ENCODE results near the gene NYAP1. TPM values are rescaled to one million over a fixed set of nuclear protein-coding genes. Genes with fewer than 3 reads are reported as not detected.
"Not testable (repeated sequence)": the region's sequence is repeated elsewhere in the genome, so short reads cannot be mapped to it uniquely, and the experiment has no call there.

Gene NYAP1
- total and polyA plus RNA-seq, 2 donors, result 0.24 to 0.66 TPM

- 96% methylated on average over 7 of the region's 7 CpGs for WGBS
- not testable (repeated sequence) for H3K27me3 ChIP-seq (ENCODE audit: control insufficient read depth in 2 of 2, insufficient read depth in 1 of 2, low read length in 1 of 2); H3K27ac ChIP-seq (ENCODE audit: low read depth in 1 of 2, low read length in 1 of 2); H3K9me3 ChIP-seq (ENCODE audit: control insufficient read depth in 2 of 2, insufficient read depth in 1 of 2, low read length in 1 of 2); H3K4me3 ChIP-seq (ENCODE audit: low read length in 2 of 2); H3K36me3 ChIP-seq (ENCODE audit: control insufficient read depth in 2 of 2, insufficient read depth in 2 of 2, low read length in 1 of 2); DNase-seq (ENCODE audit: low read depth in 6 of 9, low spot score in 9 of 9)
- H3K4me1 ChIP-seq (ENCODE audit: control insufficient read depth in 2 of 2, insufficient read depth in 2 of 2, low read length in 2 of 2), result peaks cover 12 to 34% of the 10 kb centered on the region in 2 donors
These were observed 57.6 kb downstream of the NYAP1 start for GRCh38 chr7:100541309-100541708.

DNA sequence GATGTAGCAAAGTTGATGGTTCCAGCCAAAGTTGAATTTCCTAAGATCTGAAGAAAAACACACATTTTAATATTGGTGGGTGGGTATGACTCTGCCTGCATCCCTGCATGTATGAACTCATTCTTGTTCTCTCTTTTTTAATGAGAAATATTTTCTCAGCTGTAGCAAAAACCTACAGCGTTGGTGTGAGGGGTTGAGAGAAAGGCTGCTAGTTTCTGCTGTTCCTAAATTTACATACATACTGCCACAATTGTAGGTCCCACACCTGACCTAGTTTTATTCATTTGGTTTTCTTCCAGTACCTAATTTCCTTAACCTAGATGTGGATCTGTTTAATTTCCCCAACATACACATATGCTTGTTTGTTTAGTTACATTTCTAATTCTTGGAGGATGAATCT is 59.9 kb downstream of the NYAP1 start:
- no peak overlapping the region for H3K4me3 ChIP-seq (ENCODE audit: low read length in 2 of 2)
- WGBS, result 95% methylated on average over 1 of the region's 1 CpG
- DNase-seq (ENCODE audit: low read depth in 6 of 9, low spot score in 9 of 9), result no peak
- H3K9me3 ChIP-seq (ENCODE audit: control insufficient read depth in 2 of 2, insufficient read depth in 1 of 2, low read length in 1 of 2), result no peaks in the 10 kb centered on the region
- H3K27me3 ChIP-seq (ENCODE audit: control insufficient read depth in 2 of 2, insufficient read depth in 1 of 2, low read length in 1 of 2), result peaks cover 0 to 4% of the 10 kb centered on the region in 2 donors
- H3K4me1 ChIP-seq (ENCODE audit: control insufficient read depth in 2 of 2, insufficient read depth in 2 of 2, low read length in 2 of 2), result peaks cover 8 to 50% of the 10 kb centered on the region in 2 donors
- no peak overlapping the region for H3K27ac ChIP-seq (ENCODE audit: low read depth in 1 of 2, low read length in 1 of 2)
- no peaks in the 10 kb centered on the region for H3K36me3 ChIP-seq (ENCODE audit: control insufficient read depth in 2 of 2, insufficient read depth in 2 of 2, low read length in 1 of 2)

DNA sequence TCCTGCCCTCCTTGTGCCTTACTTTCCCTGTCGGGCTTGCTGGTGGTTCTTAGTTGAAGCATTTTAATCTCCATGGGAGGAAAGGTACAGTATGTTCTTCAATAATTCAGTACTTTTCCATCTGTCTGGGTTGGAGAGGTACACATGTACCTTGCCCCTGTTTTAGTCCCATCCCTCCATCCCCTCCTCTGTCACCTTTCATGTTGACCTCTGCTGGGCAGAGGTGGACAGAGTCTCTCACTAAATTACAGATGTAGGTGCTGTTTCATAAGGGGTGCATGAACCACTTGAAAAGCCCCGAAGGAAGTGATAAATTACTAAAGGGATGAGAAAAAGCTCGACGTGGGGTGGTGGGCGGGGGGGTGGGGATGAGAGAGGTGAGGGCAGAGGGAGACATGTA is 60.7 kb downstream of the NYAP1 start:
- peaks cover 0 to 4% of the 10 kb centered on the region in 2 donors for H3K27me3 ChIP-seq (ENCODE audit: control insufficient read depth in 2 of 2, insufficient read depth in 1 of 2, low read length in 1 of 2)
- peak overlapping the region in 1 of 2 donors; percentile 60 for H3K27ac ChIP-seq (ENCODE audit: low read depth in 1 of 2, low read length in 1 of 2)
- WGBS, result 69% methylated on average over 5 of the region's 5 CpGs
- no peak overlapping the region for H3K4me3 ChIP-seq (ENCODE audit: low read length in 2 of 2)
- peaks cover 8 to 48% of the 10 kb centered on the region in 2 donors for H3K4me1 ChIP-seq (ENCODE audit: control insufficient read depth in 2 of 2, insufficient read depth in 2 of 2, low read length in 2 of 2)
- peaks cover 3 to 5% of the 10 kb centered on the region in 2 donors for H3K36me3 ChIP-seq (ENCODE audit: control insufficient read depth in 2 of 2, insufficient read depth in 2 of 2, low read length in 1 of 2)
- no peaks in the 10 kb centered on the region for H3K9me3 ChIP-seq (ENCODE audit: control insufficient read depth in 2 of 2, insufficient read depth in 1 of 2, low read length in 1 of 2)
- DNase-seq (ENCODE audit: low read depth in 6 of 9, low spot score in 9 of 9), result no peak

Other genes with a start within 250 kb of the NYAP1 start
- gene SPDYE3, start 176.2 kb upstream of the NYAP1 start, total RNA-seq, result not detected
- gene SPDYE3, start 176.2 kb upstream of the NYAP1 start, polyA plus RNA-seq, result 0.27 TPM
- 19.5 TPM for gene PILRB, start 125.8 kb upstream of the NYAP1 start, total RNA-seq
- gene PILRB, start 125.8 kb upstream of the NYAP1 start, polyA plus RNA-seq, result 128 TPM
- 4.6 TPM for gene PILRA, start 110.4 kb upstream of the NYAP1 start, total RNA-seq
- 12.2 TPM for gene PILRA, start 110.4 kb upstream of the NYAP1 start, polyA plus RNA-seq
- gene ZCWPW1, start 55.2 kb upstream of the NYAP1 start, total RNA-seq, result 4.8 TPM
- 33.9 TPM for gene ZCWPW1, start 55.2 kb upstream of the NYAP1 start, polyA plus RNA-seq
- 32.0 TPM for gene MEPCE, start 54.1 kb upstream of the NYAP1 start, total RNA-seq
- gene MEPCE, start 54.1 kb upstream of the NYAP1 start, polyA plus RNA-seq, result 37.4 TPM
- 91.1 TPM for gene PPP1R35, start 47.4 kb upstream of the NYAP1 start, total RNA-seq
- gene PPP1R35, start 47.4 kb upstream of the NYAP1 start, polyA plus RNA-seq, result 107 TPM
- gene SPACDR, start 19.7 kb upstream of the NYAP1 start, total RNA-seq, result 0.76 TPM
- 2.4 TPM for gene SPACDR, start 19.7 kb upstream of the NYAP1 start, polyA plus RNA-seq
- 37.4 TPM for gene TSC22D4, start 4.7 kb upstream of the NYAP1 start, total RNA-seq
- gene TSC22D4, start 4.7 kb upstream of the NYAP1 start, polyA plus RNA-seq, result 67.7 TPM
- gene AGFG2, start 55.3 kb downstream of the NYAP1 start, total RNA-seq, result 7.4 TPM
- 15.4 TPM for gene AGFG2, start 55.3 kb downstream of the NYAP1 start, polyA plus RNA-seq
- gene SAP25, start 90.0 kb downstream of the NYAP1 start, total RNA-seq, result 7.7 TPM
- 183 TPM for gene SAP25, start 90.0 kb downstream of the NYAP1 start, polyA plus RNA-seq
- 44.0 TPM for gene LRCH4, start 102.2 kb downstream of the NYAP1 start, total RNA-seq
- gene LRCH4, start 102.2 kb downstream of the NYAP1 start, polyA plus RNA-seq, result 423 TPM
- 0.19 TPM for gene FBXO24, start 102.4 kb downstream of the NYAP1 start, total RNA-seq
- gene FBXO24, start 102.4 kb downstream of the NYAP1 start, polyA plus RNA-seq, result 1.3 TPM
- gene PCOLCE, start 118.4 kb downstream of the NYAP1 start, total RNA-seq, result 8.2 TPM
- gene PCOLCE, start 118.4 kb downstream of the NYAP1 start, polyA plus RNA-seq, result 25.3 TPM
- 4.7 TPM for gene MOSPD3, start 128.6 kb downstream of the NYAP1 start, total RNA-seq
- 21.6 TPM for gene MOSPD3, start 128.6 kb downstream of the NYAP1 start, polyA plus RNA-seq
- gene TFR2, start 157.6 kb downstream of the NYAP1 start, total RNA-seq, result 0.80 TPM
- 1.0 TPM for gene TFR2, start 157.6 kb downstream of the NYAP1 start, polyA plus RNA-seq
- gene ACTL6B, start 172.5 kb downstream of the NYAP1 start, total RNA-seq, result 0.05 TPM
- 0.18 TPM for gene ACTL6B, start 172.5 kb downstream of the NYAP1 start, polyA plus RNA-seq
- 45.8 TPM for gene GNB2, start 189.8 kb downstream of the NYAP1 start, total RNA-seq
- gene GNB2, start 189.8 kb downstream of the NYAP1 start, polyA plus RNA-seq, result 130 TPM
- 13.8 TPM for gene GIGYF1, start 210.3 kb downstream of the NYAP1 start, total RNA-seq
- 60.1 TPM for gene GIGYF1, start 210.3 kb downstream of the NYAP1 start, polyA plus RNA-seq
- gene POP7, start 222.2 kb downstream of the NYAP1 start, total RNA-seq, result 35.4 TPM
- 31.2 TPM for gene POP7, start 222.2 kb downstream of the NYAP1 start, polyA plus RNA-seq
- gene EPO, start 236.5 kb downstream of the NYAP1 start, total RNA-seq, result 0.09 TPM
- gene EPO, start 236.5 kb downstream of the NYAP1 start, polyA plus RNA-seq, result 1.0 TPM
- gene ZAN, start 249.7 kb downstream of the NYAP1 start, total RNA-seq, result 0.19 TPM
- gene ZAN, start 249.7 kb downstream of the NYAP1 start, polyA plus RNA-seq, result 0.02 TPM

All from thymus (tissue), 11 donors.